BJ (cell line): ENCODE results near the gene SNX27. TPM values are rescaled to one million over a fixed set of nuclear protein-coding genes. Genes with fewer than 3 reads are reported as not detected.

ENCODE experiments used
- CTCF ChIA-PET: fragments of 350-600 bp; formaldehyde crosslinking; extraction: SDS; loops from one replicate; lab custom pipeline; 2021; ENCODE audit warnings: antibody characterized with exemption, inconsistent platforms; lab: Yijun Ruan, JAX
- POLR2A ChIA-PET: fragments of 300-600 bp; sonication (Branson Sonifier 250); formaldehyde crosslinking; extraction: SDS; loops from one replicate; lab custom pipeline; 2021; ENCODE audit warnings: antibody characterized with exemption; lab: Charles Lee
- DNase-seq: peaks from one replicate; pipeline ENCODE4 v3.0.0-alpha.2; 2011; ENCODE audit warnings: low read depth
- H3K27me3 ChIP-seq: 2 replicates; pipeline ENCODE4 v1.6.0; 2011; ENCODE audit warnings: low read length; ENCODE audit not compliant: control insufficient read depth, insufficient read depth
- H3K36me3 ChIP-seq: 2 replicates; pipeline ENCODE4 v1.5.1; 2011; ENCODE audit warnings: low read length; ENCODE audit not compliant: control insufficient read depth, insufficient read depth
- H3K4me3 ChIP-seq: 2 replicates; pipeline ENCODE4 v1.5.1; 2011; ENCODE audit warnings: low read depth, mild to moderate bottlenecking, control low read depth, low read length
- polyA plus RNA-seq: library from polyadenylated mRNA; depleted of rRNA; stranded (reverse); fragments of >200 nt; gene quantifications from 2 replicates; pipeline ENCODE4 v1.2.3, GENCODE V29; 2011
- TF ChIP-seq, protein P1 (sequence below): IDR thresholded peaks from 2 replicates; pipeline ENCODE4 v1.5.1; 2011; ENCODE audit warnings: low read depth, mild to moderate bottlenecking, control low read depth, inconsistent platforms, low read length, moderate library complexity; ENCODE audit not compliant: insufficient read depth

The SNX27 gene
- polyA plus RNA-seq, 1 experiment: 7.0 TPM

DNA sequence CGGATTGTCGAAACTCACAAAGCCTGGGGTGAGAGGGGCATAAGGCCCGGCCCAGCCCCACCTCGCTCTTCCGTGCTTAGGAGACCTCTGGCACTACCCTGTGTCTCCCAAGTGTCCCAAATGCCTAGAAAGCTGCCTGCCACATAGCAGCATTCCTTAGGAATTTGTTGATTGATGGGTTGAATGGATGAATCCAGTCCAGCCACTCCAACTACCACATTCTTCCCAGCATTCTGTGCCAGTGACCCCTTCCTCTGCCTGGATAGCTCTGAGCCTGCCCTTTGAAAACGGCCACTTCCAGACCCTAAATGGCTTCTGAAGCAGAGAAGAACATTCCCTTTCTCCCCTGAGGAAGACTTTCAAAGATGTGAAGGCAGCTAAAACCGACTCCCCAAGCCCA is 93.3 kb downstream of the SNX27 start:
- POLR2A ChIA-PET: no interaction called here
- Histone ChIP-seq H3K27me3 (peaks cover 2% of the 10 kb centered on the region), H3K4me3 (no peak overlapping the region), H3K36me3 (peaks cover 4% of the 10 kb centered on the region; the same call in 1 of the 2 replicates)
- DNase-seq: no peak
- TF ChIP-seq, protein P1, sequence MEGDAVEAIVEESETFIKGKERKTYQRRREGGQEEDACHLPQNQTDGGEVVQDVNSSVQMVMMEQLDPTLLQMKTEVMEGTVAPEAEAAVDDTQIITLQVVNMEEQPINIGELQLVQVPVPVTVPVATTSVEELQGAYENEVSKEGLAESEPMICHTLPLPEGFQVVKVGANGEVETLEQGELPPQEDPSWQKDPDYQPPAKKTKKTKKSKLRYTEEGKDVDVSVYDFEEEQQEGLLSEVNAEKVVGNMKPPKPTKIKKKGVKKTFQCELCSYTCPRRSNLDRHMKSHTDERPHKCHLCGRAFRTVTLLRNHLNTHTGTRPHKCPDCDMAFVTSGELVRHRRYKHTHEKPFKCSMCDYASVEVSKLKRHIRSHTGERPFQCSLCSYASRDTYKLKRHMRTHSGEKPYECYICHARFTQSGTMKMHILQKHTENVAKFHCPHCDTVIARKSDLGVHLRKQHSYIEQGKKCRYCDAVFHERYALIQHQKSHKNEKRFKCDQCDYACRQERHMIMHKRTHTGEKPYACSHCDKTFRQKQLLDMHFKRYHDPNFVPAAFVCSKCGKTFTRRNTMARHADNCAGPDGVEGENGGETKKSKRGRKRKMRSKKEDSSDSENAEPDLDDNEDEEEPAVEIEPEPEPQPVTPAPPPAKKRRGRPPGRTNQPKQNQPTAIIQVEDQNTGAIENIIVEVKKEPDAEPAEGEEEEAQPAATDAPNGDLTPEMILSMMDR: no peak
- CTCF ChIA-PET: interaction anchor here (0.6 kb wide), 1 partner anchor 22 kb away, joined by 3 read pairs; no protein-coding TSS in a partner anchor

DNA sequence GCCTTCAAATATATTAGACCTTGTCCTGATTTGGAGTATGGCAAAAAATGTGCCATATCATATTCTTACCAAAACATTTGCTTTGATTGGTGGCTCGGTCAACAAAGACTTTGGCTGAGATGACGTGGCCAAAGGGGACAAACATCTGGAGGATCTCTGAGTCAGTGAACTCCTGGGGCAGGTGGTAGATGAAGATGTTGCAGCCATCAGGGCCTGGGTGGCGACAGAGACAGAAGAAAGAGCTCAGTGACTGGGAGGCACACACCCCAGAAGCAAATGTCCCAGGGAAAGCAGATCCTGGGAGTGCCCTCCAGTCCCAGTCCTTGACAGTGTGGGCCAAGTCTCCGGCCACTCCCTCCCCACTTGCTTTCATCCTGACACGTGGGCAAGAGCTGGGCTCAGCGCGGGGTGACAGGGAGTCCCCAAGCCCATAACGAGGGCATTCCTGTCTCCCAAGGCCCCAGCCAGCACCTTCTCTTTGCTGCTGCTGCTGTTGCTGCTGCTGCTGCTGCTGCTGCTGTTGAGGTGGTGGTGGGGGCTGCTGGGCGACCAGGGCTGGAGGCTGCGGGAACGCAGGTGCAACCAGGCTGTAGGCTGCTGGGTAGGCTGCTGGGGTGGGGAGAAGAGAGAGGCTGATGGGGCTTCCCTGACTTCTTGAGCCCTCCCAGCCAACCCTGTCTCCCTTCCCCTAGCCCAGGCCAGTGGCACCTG is 94.1 kb downstream of the SNX27 start:
- Histone ChIP-seq H3K4me3 (no peak overlapping the region), H3K27me3 (peaks cover 2% of the 10 kb centered on the region), H3K36me3 (peaks cover 4% of the 10 kb centered on the region; the same call in 1 of the 2 replicates)
- ChIA-PET CTCF (interaction anchor here (0.6 to 1.0 kb wide), 2 partner anchors 23 to 46 kb away, joined by 3 read pairs; no protein-coding TSS in a partner anchor), POLR2A (no interaction called here)
- TF ChIP-seq, protein P1: no peak
- no peak for DNase-seq

DNA sequence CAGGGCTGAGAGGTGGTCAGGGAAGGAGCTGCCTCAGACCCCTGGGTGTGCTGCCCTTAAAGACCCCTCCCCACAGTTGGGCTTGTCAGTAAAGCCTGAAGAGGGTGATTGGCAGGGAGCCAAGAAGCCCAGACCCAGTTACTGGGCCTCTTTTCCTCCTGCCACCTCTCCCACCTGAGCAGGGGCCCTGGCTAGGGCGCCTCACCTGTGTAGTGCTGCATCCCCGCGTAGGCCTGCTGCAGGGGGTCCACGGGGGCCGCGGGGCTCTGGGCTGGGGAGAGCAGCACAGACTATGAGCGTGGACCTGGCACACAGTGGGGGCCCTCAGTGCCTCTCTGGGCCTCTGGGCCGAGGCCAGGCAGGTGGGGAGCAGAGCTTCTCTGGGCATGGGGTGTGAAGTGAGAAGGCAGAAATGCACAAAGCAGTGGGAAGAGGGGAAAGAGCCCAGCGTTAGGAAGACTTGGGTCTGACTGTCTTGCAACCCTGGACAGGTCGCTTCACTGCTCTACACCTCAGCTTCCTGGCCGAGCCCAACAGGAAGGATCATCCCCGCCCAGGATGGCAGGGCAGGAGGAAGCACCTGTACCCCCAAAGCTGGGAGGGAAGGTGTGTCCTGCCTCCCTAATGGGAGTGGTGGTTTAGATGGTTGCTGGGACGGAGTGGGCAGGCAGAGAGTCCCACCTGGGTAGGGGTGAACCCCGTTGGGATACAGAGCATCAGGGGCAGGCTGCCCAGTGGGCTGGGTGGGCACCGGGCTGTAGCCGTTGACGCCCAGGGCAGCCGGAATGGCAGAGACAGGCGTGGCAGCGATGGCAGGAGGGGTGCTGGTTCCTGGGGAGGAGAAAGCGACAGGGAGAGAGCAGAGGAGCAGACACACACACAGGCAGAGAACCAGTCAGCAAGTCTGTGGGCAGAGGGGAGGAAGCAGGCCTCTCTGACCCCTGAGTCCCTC is 94.9 kb downstream of the SNX27 start:
- no peak for DNase-seq
- CTCF ChIA-PET: interaction anchor here (0.7 to 1.0 kb wide), 2 partner anchors 10 to 46 kb away, joined by 3 read pairs; partner anchors contain the start of gene CELF3
- peaks cover 1% of the 10 kb centered on the region; the same call in 1 of the 2 replicates for H3K36me3 ChIP-seq
- POLR2A ChIA-PET: no interaction called here
- peaks cover 2% of the 10 kb centered on the region for H3K27me3 ChIP-seq
- TF ChIP-seq, protein P1: no peak
- H3K4me3 ChIP-seq: no peak overlapping the region

DNA sequence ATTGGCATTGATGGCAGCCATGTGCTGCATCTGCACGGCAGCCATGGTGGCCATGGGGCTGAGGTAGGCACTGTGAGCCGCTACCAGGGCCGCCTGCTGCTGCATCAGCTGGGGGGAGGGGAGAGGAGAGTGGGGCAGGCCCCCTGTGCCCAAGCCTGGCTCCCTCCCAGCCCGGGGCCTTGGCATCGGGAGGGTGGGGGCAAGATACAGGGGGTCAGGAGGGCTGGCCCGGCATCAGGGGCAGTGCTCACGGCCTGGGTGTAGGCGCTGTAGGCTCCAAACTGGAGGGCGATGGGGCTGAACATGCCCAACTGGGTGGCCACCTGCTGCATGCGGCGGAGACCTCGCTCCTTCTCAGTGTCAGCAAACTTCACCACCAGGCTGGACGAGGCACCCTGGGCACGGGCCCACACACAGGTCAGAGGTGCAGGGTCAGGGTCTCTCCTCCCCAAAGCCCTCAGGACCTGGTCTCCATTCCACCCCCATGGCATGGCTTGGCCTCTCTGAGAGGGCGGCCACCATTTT is 95.8 kb downstream of the SNX27 start:
- H3K36me3 ChIP-seq: no peaks in the 10 kb centered on the region
- no peak for DNase-seq
- CTCF ChIA-PET: interaction anchor here (0.7 kb wide), 1 partner anchor 9 kb away, joined by 3 read pairs; the partner anchor contains the start of gene CELF3
- POLR2A ChIA-PET: no interaction called here
- H3K27me3 ChIP-seq: peaks cover 4% of the 10 kb centered on the region
- TF ChIP-seq, protein P1: no peak
- H3K4me3 ChIP-seq: no peak overlapping the region

DNA sequence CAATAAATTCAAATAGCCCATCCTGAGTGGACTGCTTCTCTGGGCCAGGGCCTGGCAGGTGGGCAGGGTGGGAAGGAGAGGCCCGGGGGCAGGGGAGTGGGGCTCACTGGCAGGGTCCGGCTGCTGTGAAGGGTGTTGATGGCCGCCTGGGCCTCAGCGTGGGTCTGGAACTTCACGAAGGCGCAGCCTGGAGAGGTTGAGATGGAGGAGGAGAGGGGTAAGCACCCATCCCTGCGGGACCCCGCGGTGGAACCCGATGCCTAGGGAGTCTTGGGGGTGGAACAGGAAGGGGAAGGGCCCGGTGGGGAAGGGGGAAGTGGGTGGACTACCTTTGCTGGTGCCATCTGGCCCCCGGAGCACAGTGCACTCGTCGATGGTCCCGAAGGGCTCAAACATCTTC is 97.0 kb downstream of the SNX27 start:
- H3K36me3 ChIP-seq: no peaks in the 10 kb centered on the region
- ChIA-PET CTCF (no interaction called here), POLR2A (no interaction called here)
- H3K27me3 ChIP-seq: peaks cover 10% of the 10 kb centered on the region
- TF ChIP-seq, protein P1: no peak
- H3K4me3 ChIP-seq: no peak overlapping the region
- DNase-seq: no peak
